HCT116 (cell line): ENCODE data around the gene ETV5. TPM values are rescaled to one million over a fixed set of nuclear protein-coding genes. Genes with fewer than 3 reads are reported as not detected.

Experiments
- ATAC-seq: fragments of 200-7000 bp; cut with Tn5 transposase; 2 replicates; pipeline ENCODE4 v1.9.1; 2020; ENCODE audit warnings: mild to moderate bottlenecking, moderate library complexity
- BruUV-seq: library from RNA; stranded (reverse); fragments of 400-500 nt; replicated peaks from 2 replicates; lab custom pipeline; 2021; lab: Mats Ljungman, UMichigan
- CTCF ChIA-PET: fragments of 300-600 bp; sonication (Branson Sonifier 250); formaldehyde crosslinking; loops from one replicate; lab custom pipeline; 2021; ENCODE audit warnings: antibody characterized with exemption; lab: Charles Lee
- POLR2A ChIA-PET: fragments of 300-600, 350-600 bp; sonication (Branson Sonifier 250); formaldehyde crosslinking; loops from one replicate; lab custom pipeline; 2021; ENCODE audit warnings: antibody characterized with exemption; lab: Charles Lee
- RAD21 ChIA-PET, 2 experiments: fragments of 300-600 bp; sonication (Branson Sonifier 250); formaldehyde crosslinking; loops; one replicate each; lab custom pipeline; 2023; ENCODE audit warnings: low total read pairs in 2 of 2; ENCODE audit not compliant: uncharacterized antibody in 2 of 2, unreplicated experiment in 2 of 2, low non-redundant PET in 1 of 2; lab: Charles Lee
- DNase-seq: peaks from one replicate; pipeline ENCODE4 v3.0.0-alpha.2; 2010; ENCODE audit warnings: low read depth, low spot score
- H2AFZ ChIP-seq: fragments of 200-600 bp; shearing (Covaris generic), sonication (generic); 2 replicates; pipeline ENCODE4 v1.6.1; 2017; ENCODE audit warnings: low read depth, mixed run types, mixed read lengths, antibody characterized with exemption, low read length; ENCODE audit not compliant: poor library complexity, severe bottlenecking
- H3K27ac ChIP-seq: 2 replicates; pipeline ENCODE4 v1.5.1; 2012; ENCODE audit warnings: low read depth, low read length
- H3K27me3 ChIP-seq: fragments of 200-600 bp; sonication (generic); 2 replicates; pipeline ENCODE4 v1.6.1; 2016; ENCODE audit warnings: mixed run types, low read length, mixed read lengths; ENCODE audit not compliant: insufficient read depth
- H3K36me3 ChIP-seq, 2 experiments: fragments of 200-500 bp in 1 of 2; fragments of 200-600 bp in 1 of 2; sonication (Bioruptor generic) in 1 of 2; sonication (generic) in 1 of 2; 2 replicates each; pipeline versions ENCODE4 v1.5.1 to v1.6.1; 2014 to 2016; ENCODE audit warnings: low read length in 2 of 2, inconsistent platforms in 1 of 2, mixed read lengths in 1 of 2, mixed run types in 1 of 2; ENCODE audit not compliant: insufficient read depth in 2 of 2, control insufficient read depth in 1 of 2
- H3K4me1 ChIP-seq, 2 experiments: fragments of 200-600 bp in 1 of 2; sonication (generic) in 1 of 2; 2 replicates each; pipeline versions ENCODE4 v1.5.1 to v1.6.1; 2012 to 2017; ENCODE audit warnings: low read length in 2 of 2, inconsistent platforms in 1 of 2, mild to moderate bottlenecking in 1 of 2, mixed read lengths in 1 of 2, mixed run types in 1 of 2, moderate library complexity in 1 of 2; ENCODE audit not compliant: insufficient read depth in 2 of 2, control insufficient read depth in 1 of 2
- H3K4me2 ChIP-seq: fragments of 200-600 bp; sonication (generic); 2 replicates; pipeline ENCODE4 v1.6.1; 2017; ENCODE audit warnings: mixed run types, low read length, mixed read lengths
- H3K4me3 ChIP-seq, 2 experiments: fragments of 200-600 bp in 1 of 2; sonication (generic) in 1 of 2; replicated peaks in 1 of 2; 2 replicates each; pipeline ENCODE4 v1.5.1; 2011 to 2016; ENCODE audit warnings: low read length in 2 of 2, control low read depth in 1 of 2, low read depth in 1 of 2, mild to moderate bottlenecking in 1 of 2, mixed read lengths in 1 of 2, mixed run types in 1 of 2
- H3K79me2 ChIP-seq: fragments of 200-600 bp; sonication (generic); 2 replicates; pipeline ENCODE4 v1.6.1; 2017; ENCODE audit warnings: mild to moderate bottlenecking, mixed run types, low read length, moderate library complexity, mixed read lengths; ENCODE audit not compliant: insufficient read depth
- H3K9ac ChIP-seq: fragments of 200-600 bp; sonication (generic); 2 replicates; pipeline ENCODE4 v1.6.1; 2016; ENCODE audit warnings: low read length, mixed read lengths
- H3K9me2 ChIP-seq: fragments of 200-600 bp; sonication (generic), shearing (Covaris generic); 2 replicates; pipeline ENCODE4 v1.6.1; 2017; ENCODE audit warnings: mixed run types, mild to moderate bottlenecking, moderate library complexity; ENCODE audit not compliant: insufficient read depth
- H3K9me3 ChIP-seq, 2 experiments: fragments of 200-500 bp in 1 of 2; fragments of 200-600 bp in 1 of 2; sonication (Bioruptor generic) in 1 of 2; sonication (generic) in 1 of 2; 2 replicates each; pipeline ENCODE4 v1.6.1; 2014 to 2017; ENCODE audit warnings: low read length in 2 of 2, mixed read lengths in 2 of 2, inconsistent platforms in 1 of 2, low read depth in 1 of 2, mild to moderate bottlenecking in 1 of 2, mixed run types in 1 of 2, moderate library complexity in 1 of 2; ENCODE audit not compliant: control insufficient read depth in 1 of 2, insufficient read depth in 1 of 2
- H4K20me1 ChIP-seq: fragments of 200-600 bp; sonication (generic), shearing (Covaris generic); 2 replicates; pipeline ENCODE4 v1.6.1; 2017; ENCODE audit warnings: mixed run types, mild to moderate bottlenecking, moderate library complexity; ENCODE audit not compliant: insufficient read depth
- CEBPB ChIP-seq: IDR thresholded peaks from 2 replicates; pipeline ENCODE4 v1.6.1; 2012; ENCODE audit warnings: low read depth
- EGR1 ChIP-seq: IDR thresholded peaks from 2 replicates; pipeline ENCODE4 v1.6.1; 2012; ENCODE audit warnings: low read depth
- ELF1 ChIP-seq: IDR thresholded peaks from 2 replicates; pipeline ENCODE4 v1.6.1; 2012; ENCODE audit warnings: low read depth, borderline replicate concordance
- EZH2 ChIP-seq: fragments of 200-600 bp; sonication (generic); IDR thresholded peaks from 2 replicates; pipeline ENCODE4 v1.6.1; 2017; ENCODE audit warnings: antibody characterized with exemption, mixed run types
- EZH2phosphoT487 ChIP-seq: fragments of 200-600 bp; IDR thresholded peaks from 2 replicates; pipeline ENCODE4 v1.6.1; 2018; ENCODE audit warnings: antibody characterized with exemption, borderline replicate concordance
- FOSL1 ChIP-seq: IDR thresholded peaks from 2 replicates; pipeline ENCODE4 v1.6.1; 2012; ENCODE audit warnings: low read depth
- RAD21 ChIP-seq: IDR thresholded peaks from 2 replicates; pipeline ENCODE4 v1.6.1; 2012; ENCODE audit warnings: low read depth, mild to moderate bottlenecking
- SP1 ChIP-seq: IDR thresholded peaks from 2 replicates; pipeline ENCODE4 v1.6.1; 2012; ENCODE audit warnings: low read depth
- YY1 ChIP-seq: IDR thresholded peaks from 2 replicates; pipeline ENCODE4 v1.6.1; 2011; ENCODE audit warnings: low read length, low read depth, moderate library complexity, mild to moderate bottlenecking; ENCODE audit not compliant: insufficient replicate concordance; ENCODE audit errors: extremely low read depth
- ZFX ChIP-seq: fragments of 450-650 bp; IDR thresholded peaks from 2 replicates; pipeline ENCODE4 v1.6.1; 2017
- intact Hi-C: fragments of 100-400 bp; cut with micrococcal nuclease; formaldehyde crosslinking; loops from 2 replicates; pipeline ENCODE4 v1.10.0; 2022
- total RNA-seq: library from RNA; stranded (reverse); gene quantifications from one replicate; pipeline ENCODE4 v1.2.1, GENCODE V29; 2021; ENCODE audit not compliant: unreplicated experiment
- TF ChIP-seq, protein P1 (sequence below), 3 experiments: fragments of 200-600 bp in 1 of 3; sonication (generic) in 1 of 3; IDR thresholded peaks in 2 of 3; conservative IDR thresholded peaks in 1 of 3; 2 replicates each; pipeline ENCODE4 v1.5.1; 2012 to 2017; ENCODE audit warnings: low read depth in 2 of 3, low read length in 2 of 3, antibody characterized with exemption in 1 of 3, borderline replicate concordance in 1 of 3, control low read depth in 1 of 3, mild to moderate bottlenecking in 1 of 3, mixed read lengths in 1 of 3, mixed run types in 1 of 3, moderate library complexity in 1 of 3; ENCODE audit not compliant: insufficient read depth in 1 of 3
- TF ChIP-seq, protein P2 (sequence below): IDR thresholded peaks from 2 replicates; pipeline ENCODE4 v1.6.1; 2012; ENCODE audit warnings: low read depth
- TF ChIP-seq, protein P3 (sequence below): IDR thresholded peaks from 2 replicates; pipeline ENCODE4 v1.6.1; 2012

ETV5 gene
- total RNA-seq, 1 experiment from 2014 or later: 89.7 TPM

DNA sequence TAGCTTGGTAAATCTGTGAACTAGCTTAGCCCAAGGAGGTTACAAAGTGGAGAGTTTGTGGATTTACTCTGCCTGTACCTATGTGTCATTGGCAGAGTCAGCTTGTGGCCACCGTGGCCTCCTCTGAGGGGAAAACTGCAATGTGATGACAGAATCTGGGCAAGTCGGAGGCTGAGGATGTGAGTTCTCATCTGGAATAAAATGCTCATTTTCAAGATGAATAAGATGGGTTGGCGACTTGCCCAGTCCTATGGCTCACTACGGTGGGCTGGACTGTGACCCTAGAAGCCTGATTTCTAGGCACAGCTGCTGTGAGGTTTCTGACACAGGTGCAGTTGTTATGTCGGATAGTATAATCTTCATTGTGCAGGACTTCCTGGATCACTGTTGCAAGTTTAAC lies 83.7 kb downstream of the ETV5 start:
- POLR2A ChIA-PET: no interaction called here
- H3K4me3 ChIP-seq: no peak overlapping the region
- no peaks in the 10 kb centered on the region for H3K4me1 ChIP-seq
- no peaks in the 10 kb centered on the region for H3K36me3 ChIP-seq
- CTCF ChIA-PET: interaction anchor here (1.8 kb wide), 1 partner anchor 234 kb away, joined by 4 read pairs; no protein-coding TSS in a partner anchor
- H3K27ac ChIP-seq: no peak overlapping the region
- H3K9me2 ChIP-seq: no peaks in the 10 kb centered on the region
- ATAC-seq: no peak
- no peak overlapping the region for H3K4me2 ChIP-seq
- no peak overlapping the region for H2AFZ ChIP-seq
- BruUV-seq: no TSS peak
- no peak for TF ChIP-seq EZH2
- TF ChIP-seq YY1: no peak
- TF ChIP-seq ZFX: no peak
- no peak for TF ChIP-seq ELF1
- TF ChIP-seq, protein P1, sequence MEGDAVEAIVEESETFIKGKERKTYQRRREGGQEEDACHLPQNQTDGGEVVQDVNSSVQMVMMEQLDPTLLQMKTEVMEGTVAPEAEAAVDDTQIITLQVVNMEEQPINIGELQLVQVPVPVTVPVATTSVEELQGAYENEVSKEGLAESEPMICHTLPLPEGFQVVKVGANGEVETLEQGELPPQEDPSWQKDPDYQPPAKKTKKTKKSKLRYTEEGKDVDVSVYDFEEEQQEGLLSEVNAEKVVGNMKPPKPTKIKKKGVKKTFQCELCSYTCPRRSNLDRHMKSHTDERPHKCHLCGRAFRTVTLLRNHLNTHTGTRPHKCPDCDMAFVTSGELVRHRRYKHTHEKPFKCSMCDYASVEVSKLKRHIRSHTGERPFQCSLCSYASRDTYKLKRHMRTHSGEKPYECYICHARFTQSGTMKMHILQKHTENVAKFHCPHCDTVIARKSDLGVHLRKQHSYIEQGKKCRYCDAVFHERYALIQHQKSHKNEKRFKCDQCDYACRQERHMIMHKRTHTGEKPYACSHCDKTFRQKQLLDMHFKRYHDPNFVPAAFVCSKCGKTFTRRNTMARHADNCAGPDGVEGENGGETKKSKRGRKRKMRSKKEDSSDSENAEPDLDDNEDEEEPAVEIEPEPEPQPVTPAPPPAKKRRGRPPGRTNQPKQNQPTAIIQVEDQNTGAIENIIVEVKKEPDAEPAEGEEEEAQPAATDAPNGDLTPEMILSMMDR (IDR thresholded peaks at IDR 0.05 in 2 of 3, conservative IDR thresholded peaks at IDR 0.05 in 1 of 3; ENCODE audit: borderline replicate concordance in 1 of 3, insufficient read depth in 1 of 3, low read depth in 2 of 3, low read length in 2 of 3): no peak
- TF ChIP-seq, protein P2, sequence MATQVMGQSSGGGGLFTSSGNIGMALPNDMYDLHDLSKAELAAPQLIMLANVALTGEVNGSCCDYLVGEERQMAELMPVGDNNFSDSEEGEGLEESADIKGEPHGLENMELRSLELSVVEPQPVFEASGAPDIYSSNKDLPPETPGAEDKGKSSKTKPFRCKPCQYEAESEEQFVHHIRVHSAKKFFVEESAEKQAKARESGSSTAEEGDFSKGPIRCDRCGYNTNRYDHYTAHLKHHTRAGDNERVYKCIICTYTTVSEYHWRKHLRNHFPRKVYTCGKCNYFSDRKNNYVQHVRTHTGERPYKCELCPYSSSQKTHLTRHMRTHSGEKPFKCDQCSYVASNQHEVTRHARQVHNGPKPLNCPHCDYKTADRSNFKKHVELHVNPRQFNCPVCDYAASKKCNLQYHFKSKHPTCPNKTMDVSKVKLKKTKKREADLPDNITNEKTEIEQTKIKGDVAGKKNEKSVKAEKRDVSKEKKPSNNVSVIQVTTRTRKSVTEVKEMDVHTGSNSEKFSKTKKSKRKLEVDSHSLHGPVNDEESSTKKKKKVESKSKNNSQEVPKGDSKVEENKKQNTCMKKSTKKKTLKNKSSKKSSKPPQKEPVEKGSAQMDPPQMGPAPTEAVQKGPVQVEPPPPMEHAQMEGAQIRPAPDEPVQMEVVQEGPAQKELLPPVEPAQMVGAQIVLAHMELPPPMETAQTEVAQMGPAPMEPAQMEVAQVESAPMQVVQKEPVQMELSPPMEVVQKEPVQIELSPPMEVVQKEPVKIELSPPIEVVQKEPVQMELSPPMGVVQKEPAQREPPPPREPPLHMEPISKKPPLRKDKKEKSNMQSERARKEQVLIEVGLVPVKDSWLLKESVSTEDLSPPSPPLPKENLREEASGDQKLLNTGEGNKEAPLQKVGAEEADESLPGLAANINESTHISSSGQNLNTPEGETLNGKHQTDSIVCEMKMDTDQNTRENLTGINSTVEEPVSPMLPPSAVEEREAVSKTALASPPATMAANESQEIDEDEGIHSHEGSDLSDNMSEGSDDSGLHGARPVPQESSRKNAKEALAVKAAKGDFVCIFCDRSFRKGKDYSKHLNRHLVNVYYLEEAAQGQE: no peak
- no peak for TF ChIP-seq EZH2phosphoT487
- TF ChIP-seq, protein P3, sequence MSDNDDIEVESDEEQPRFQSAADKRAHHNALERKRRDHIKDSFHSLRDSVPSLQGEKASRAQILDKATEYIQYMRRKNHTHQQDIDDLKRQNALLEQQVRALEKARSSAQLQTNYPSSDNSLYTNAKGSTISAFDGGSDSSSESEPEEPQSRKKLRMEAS: no peak
- TF ChIP-seq EGR1: no peak
- TF ChIP-seq CEBPB: no peak
- no peak for TF ChIP-seq SP1
- TF ChIP-seq FOSL1: no peak
- no peak for TF ChIP-seq RAD21
- RAD21 ChIA-PET: interaction anchor here in 1 of 2 experiments (0.6 kb wide), 1 partner anchor 184 kb away, joined by 9 read pairs; no protein-coding TSS in a partner anchor
- no peaks in the 10 kb centered on the region for H3K9me3 ChIP-seq
- no peaks in the 10 kb centered on the region for H3K27me3 ChIP-seq
- H3K79me2 ChIP-seq: no peaks in the 10 kb centered on the region
- no peaks in the 10 kb centered on the region for H4K20me1 ChIP-seq
- H3K9ac ChIP-seq: no peak overlapping the region
- no peak for DNase-seq
- intact Hi-C loops: no loop called here
